ENCODE data around the gene MTG2. TPM values are rescaled to one million over a fixed set of nuclear protein-coding genes. Genes with fewer than 3 reads are reported as not detected.

Gene MTG2
- total and polyA plus RNA-seq, 2 of the 4 experiments (the other 2 are of a cell fraction), result 11.5 to 25.2 TPM

GRCh38 chr20:62197801-62198200 lies 15.0 kb downstream of the MTG2 start:
- no peak overlapping the region for H3K14ac ChIP-seq (replicated peaks; ENCODE audit: low read depth, low read length)
- H4K91ac ChIP-seq (ENCODE audit: insufficient read depth, low read depth, low read length), result no peak overlapping the region
- no peak overlapping the region for H3K27ac ChIP-seq (ENCODE audit: insufficient read depth, low read length)
- peaks cover 4 to 23% of the 10 kb centered on the region in 2 experiments for H3K79me1 ChIP-seq (ENCODE audit: low read depth in 1 of 2, low read length in 2 of 2)
- ATAC-seq (ENCODE audit: low read depth) (no peak), DNase-seq (no peak)
- WGBS, 2 experiments (ENCODE audit: extremely low coverage in 2 of 2, insufficient read length in 1 of 2), result 93% methylated on average over 6 of the region's 18 CpGs; no CpG with 5 or more reads in 1 of the 2 experiments
- no peaks in the 10 kb centered on the region for H3K27me3 ChIP-seq (ENCODE audit: control insufficient read depth, insufficient read depth, low read length)
- no peak overlapping the region for H2BK120ac ChIP-seq (ENCODE audit: low read depth, low read length)
- H4K5ac ChIP-seq (ENCODE audit: low read depth, low read length), result no peak overlapping the region
- H2BK20ac ChIP-seq (ENCODE audit: low read depth, low read length), result no peak overlapping the region
- H3K9ac ChIP-seq (ENCODE audit: low read depth, low read length), result no peak overlapping the region
- H3K9me1 ChIP-seq (ENCODE audit: insufficient read depth, low read length), result no peaks in the 10 kb centered on the region; the same call in 1 of the 2 replicates
- H3K4me3 ChIP-seq (ENCODE audit: insufficient read depth, low read depth, low read length), result no peak overlapping the region
- no peak overlapping the region for H2AK5ac ChIP-seq (ENCODE audit: low read depth, low read length)
- intact Hi-C loops (cut with micrococcal nuclease), result no loop called here
- H3K23ac ChIP-seq (ENCODE audit: low read depth, low read length), result no peak overlapping the region
- H3K4me1 ChIP-seq (ENCODE audit: control insufficient read depth, insufficient read depth, low read length), result no peaks in the 10 kb centered on the region
- TF ChIP-seq MAFK (IDR thresholded peaks at IDR 0.05; ENCODE audit: low read depth, low read length) (no peak), FOS (IDR thresholded peaks at IDR 0.05; ENCODE audit: low read depth, low read length) (no peak), MAZ (IDR thresholded peaks at IDR 0.05; ENCODE audit: borderline replicate concordance, low read depth, low read length) (no peak), SMC3 (IDR thresholded peaks at IDR 0.05; ENCODE audit: low read depth, low read length) (no peak), RAD21 (IDR thresholded peaks at IDR 0.05; ENCODE audit: low read length) (no peak), RFX5 (IDR thresholded peaks at IDR 0.05; ENCODE audit: low read depth, low read length) (no peak), CEBPB (IDR thresholded peaks at IDR 0.05; ENCODE audit: low read depth, low read length) (no peak), CHD1 (IDR thresholded peaks at IDR 0.05; ENCODE audit: low read depth, low read length) (no peak), NFE2L2 (IDR thresholded peaks at IDR 0.05; ENCODE audit: low read depth, low read length) (no peak), RCOR1 (IDR thresholded peaks at IDR 0.05; ENCODE audit: insufficient replicate concordance, low read length) (no peak), CTCF (conservative IDR thresholded peaks at IDR 0.05; ENCODE audit: low read depth, low read length) (no peak), ELK1 (IDR thresholded peaks at IDR 0.05; ENCODE audit: borderline replicate concordance, low read depth, low read length) (no peak), BHLHE40 (IDR thresholded peaks at IDR 0.05; ENCODE audit: low read depth, low read length) (no peak)
- H3K4me2 ChIP-seq (ENCODE audit: low read depth, low read length), result no peak overlapping the region
- H2BK5ac ChIP-seq (ENCODE audit: low read depth, low read length, poor library complexity, severe bottlenecking), result no peak overlapping the region
- H2BK15ac ChIP-seq (ENCODE audit: low read depth, low read length), result no peak overlapping the region
- no peak overlapping the region for H4K8ac ChIP-seq (ENCODE audit: low read depth in 2 of 2, low read length in 2 of 2)
- no peak overlapping the region for H3K18ac ChIP-seq (ENCODE audit: low read depth, low read length)
- H4K20me1 ChIP-seq (ENCODE audit: insufficient read depth, low read length), result peaks cover 7% of the 10 kb centered on the region; the same call in 1 of the 2 replicates
- ChIA-PET POLR2A (ENCODE audit: unreplicated experiment) (no interaction called here), CTCF (no interaction called here)
- peaks cover 55% of the 10 kb centered on the region for H3K36me3 ChIP-seq (ENCODE audit: control insufficient read depth, insufficient read depth, low read length)
- no peak overlapping the region for H2AK9ac ChIP-seq (replicated peaks; ENCODE audit: low read depth, low read length, poor library complexity)
- no TSS peak for BruUV-seq (replicated peaks)
- dilution Hi-C loops (cut with HindIII; ENCODE audit: low sequenced_read_pairs, unreplicated experiment), result no loop called here
- no peak overlapping the region for H3K56ac ChIP-seq (ENCODE audit: extremely low read depth, insufficient read depth, low read length)
- H3K4ac ChIP-seq (ENCODE audit: low read depth, low read length), result no peak overlapping the region
- no peak overlapping the region for H2AFZ ChIP-seq (replicated peaks; ENCODE audit: low read length, poor library complexity)
- in situ Hi-C loops (cut with MboI; ENCODE audit: low sequenced_read_pairs), result no loop called here
- H3K9me3 ChIP-seq (ENCODE audit: control insufficient read depth, insufficient read depth, low read length), result no peaks in the 10 kb centered on the region

Measured in IMR-90 (cell line).